ENCODE results near the gene CCT3.

GRCh38 chr1:156293098-156293434, 45.0 kb downstream of the CCT3 start:
- TF ChIP-seq CTCF (IDR thresholded peaks at IDR 0.05; ENCODE audit: low read depth, low read length, poor library complexity, severe bottlenecking) = no peak
- no peak for TF ChIP-seq EZH2phosphoT487 (IDR thresholded peaks at IDR 0.05; ENCODE audit: borderline replicate concordance, low read length)
